ENCODE results near the gene AUTS2.

DNA sequence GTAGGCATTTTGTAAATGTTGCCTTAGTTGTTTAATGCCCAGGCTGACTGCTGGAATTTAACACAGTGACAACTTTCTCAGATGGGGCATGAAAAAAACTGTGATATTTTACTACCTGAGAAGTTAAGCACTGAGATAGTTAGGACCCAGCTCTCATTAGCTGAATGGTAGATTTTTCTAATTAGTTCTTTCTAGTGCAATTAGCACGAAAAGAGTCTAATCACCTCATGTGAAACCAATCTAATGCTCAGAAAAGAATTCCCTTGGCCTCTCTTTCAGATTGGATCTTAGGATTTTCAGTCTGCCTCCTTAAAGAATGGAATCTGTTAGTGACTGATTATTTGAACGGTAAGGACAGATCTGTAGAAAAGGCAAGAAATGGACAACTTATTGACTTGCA lies 743.2 kb downstream of the AUTS2 start:
- TF ChIP-seq EZH2 (IDR thresholded peaks at IDR 0.05; ENCODE audit: low read length), result no peak
- TF ChIP-seq, protein P1, sequence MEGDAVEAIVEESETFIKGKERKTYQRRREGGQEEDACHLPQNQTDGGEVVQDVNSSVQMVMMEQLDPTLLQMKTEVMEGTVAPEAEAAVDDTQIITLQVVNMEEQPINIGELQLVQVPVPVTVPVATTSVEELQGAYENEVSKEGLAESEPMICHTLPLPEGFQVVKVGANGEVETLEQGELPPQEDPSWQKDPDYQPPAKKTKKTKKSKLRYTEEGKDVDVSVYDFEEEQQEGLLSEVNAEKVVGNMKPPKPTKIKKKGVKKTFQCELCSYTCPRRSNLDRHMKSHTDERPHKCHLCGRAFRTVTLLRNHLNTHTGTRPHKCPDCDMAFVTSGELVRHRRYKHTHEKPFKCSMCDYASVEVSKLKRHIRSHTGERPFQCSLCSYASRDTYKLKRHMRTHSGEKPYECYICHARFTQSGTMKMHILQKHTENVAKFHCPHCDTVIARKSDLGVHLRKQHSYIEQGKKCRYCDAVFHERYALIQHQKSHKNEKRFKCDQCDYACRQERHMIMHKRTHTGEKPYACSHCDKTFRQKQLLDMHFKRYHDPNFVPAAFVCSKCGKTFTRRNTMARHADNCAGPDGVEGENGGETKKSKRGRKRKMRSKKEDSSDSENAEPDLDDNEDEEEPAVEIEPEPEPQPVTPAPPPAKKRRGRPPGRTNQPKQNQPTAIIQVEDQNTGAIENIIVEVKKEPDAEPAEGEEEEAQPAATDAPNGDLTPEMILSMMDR (optimal IDR thresholded peaks at IDR 0.05 in 1 of 3, IDR thresholded peaks at IDR 0.05 in 1 of 3, conservative IDR thresholded peaks at IDR 0.05 in 1 of 3; ENCODE audit: extremely low read depth in 1 of 3, insufficient read depth in 2 of 3, low read length in 3 of 3), result no peak
